DOHH2 (cell line): Measurements from ENCODE around the gene FBP1.

Experiments
- H3F3A ChIP-seq: fragments of 200-600 bp; sonication (generic), shearing (Covaris generic); 2 replicates; pipeline ENCODE4 v1.6.0; 2016; ENCODE audit warnings: antibody characterized with exemption, mild to moderate bottlenecking; ENCODE audit not compliant: control insufficient read depth, insufficient read depth
- H3K27ac ChIP-seq: fragments of 200-600 bp; sonication (generic); 2 replicates; pipeline ENCODE4 v1.5.1; 2014; ENCODE audit warnings: low read depth, mild to moderate bottlenecking, low read length, moderate library complexity
- H3K27me3 ChIP-seq: fragments of 200-600 bp; sonication (generic); 2 replicates; pipeline ENCODE4 v1.6.1; 2014; ENCODE audit warnings: mild to moderate bottlenecking, low read length, mixed read lengths; ENCODE audit not compliant: control insufficient read depth
- H3K36me3 ChIP-seq: fragments of 200-600 bp; sonication (generic); 2 replicates; pipeline ENCODE4 v1.6.1; 2014; ENCODE audit warnings: mild to moderate bottlenecking, low read length, moderate library complexity, mixed read lengths; ENCODE audit not compliant: control insufficient read depth
- H3K4me1 ChIP-seq: fragments of 200-600 bp; sonication (generic); 2 replicates; pipeline ENCODE4 v1.6.1; 2014; ENCODE audit warnings: mild to moderate bottlenecking, low read length, mixed read lengths; ENCODE audit not compliant: control insufficient read depth
- H3K4me2 ChIP-seq: fragments of 200-600 bp; sonication (generic); 2 replicates; pipeline ENCODE4 v1.6.0; 2014; ENCODE audit warnings: mild to moderate bottlenecking, low read length, moderate library complexity
- H3K4me3 ChIP-seq: fragments of 200-600 bp; sonication (generic); 2 replicates; pipeline ENCODE4 v1.5.1; 2014; ENCODE audit warnings: mild to moderate bottlenecking, low read length, mixed read lengths
- H3K79me2 ChIP-seq: fragments of 200-600 bp; sonication (generic); 2 replicates; pipeline ENCODE4 v1.6.1; 2014; ENCODE audit warnings: mild to moderate bottlenecking, low read length, mixed read lengths; ENCODE audit not compliant: control insufficient read depth
- H3K9me2 ChIP-seq: fragments of 200-600 bp; sonication (generic); replicated peaks from 2 replicates; pipeline ENCODE4 v1.6.1; 2014; ENCODE audit warnings: mild to moderate bottlenecking, low read length, mixed read lengths; ENCODE audit not compliant: control insufficient read depth
- H3K9me3 ChIP-seq: fragments of 200-600 bp; sonication (generic); 2 replicates; pipeline ENCODE4 v1.6.1; 2014; ENCODE audit warnings: antibody characterized with exemption, low read length, mixed read lengths; ENCODE audit not compliant: control insufficient read depth, insufficient read depth
- H4K20me1 ChIP-seq: fragments of 200-600 bp; sonication (generic); 2 replicates; pipeline ENCODE4 v1.6.0; 2014; ENCODE audit warnings: low read depth, mild to moderate bottlenecking, antibody characterized with exemption, low read length, moderate library complexity; ENCODE audit not compliant: control insufficient read depth, insufficient read depth
- EZH2phosphoT487 ChIP-seq: fragments of 200-600 bp; sonication (generic); IDR thresholded peaks from 2 replicates; pipeline ENCODE4 v1.6.1; 2017; ENCODE audit warnings: borderline replicate concordance, mild to moderate bottlenecking, antibody characterized with exemption, low read length, moderate library complexity, mixed read lengths
- TF ChIP-seq, protein P1 (sequence below): fragments of 200-600 bp; sonication (generic); IDR thresholded peaks from one replicate; pipeline ENCODE4 v1.5.1; 2014; ENCODE audit warnings: antibody characterized with exemption, mild to moderate bottlenecking, low read depth, low read length; ENCODE audit not compliant: poor library complexity, severe bottlenecking

The FBP1 gene

DNA sequence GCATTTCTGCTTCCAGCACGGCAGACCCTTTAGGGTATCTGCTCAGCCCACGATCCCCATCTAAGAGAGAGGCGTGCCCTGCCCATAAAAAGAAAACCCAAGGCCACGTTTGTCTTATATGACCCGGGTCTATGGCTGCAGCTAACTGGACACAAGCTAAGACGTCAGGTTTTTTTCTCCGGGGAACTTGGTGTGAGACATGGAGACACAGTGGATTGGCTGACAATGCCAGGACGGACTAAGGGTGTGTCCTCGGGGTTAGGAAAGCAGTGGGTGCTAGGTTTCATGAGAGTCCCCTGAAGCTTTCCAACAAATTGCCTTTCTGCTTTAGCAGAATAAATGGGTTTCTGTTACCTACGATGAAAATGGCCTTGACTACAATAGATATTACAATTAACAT lies 38.6 kb downstream of the FBP1 start:
- no peak for TF ChIP-seq EZH2phosphoT487
- TF ChIP-seq, protein P1, sequence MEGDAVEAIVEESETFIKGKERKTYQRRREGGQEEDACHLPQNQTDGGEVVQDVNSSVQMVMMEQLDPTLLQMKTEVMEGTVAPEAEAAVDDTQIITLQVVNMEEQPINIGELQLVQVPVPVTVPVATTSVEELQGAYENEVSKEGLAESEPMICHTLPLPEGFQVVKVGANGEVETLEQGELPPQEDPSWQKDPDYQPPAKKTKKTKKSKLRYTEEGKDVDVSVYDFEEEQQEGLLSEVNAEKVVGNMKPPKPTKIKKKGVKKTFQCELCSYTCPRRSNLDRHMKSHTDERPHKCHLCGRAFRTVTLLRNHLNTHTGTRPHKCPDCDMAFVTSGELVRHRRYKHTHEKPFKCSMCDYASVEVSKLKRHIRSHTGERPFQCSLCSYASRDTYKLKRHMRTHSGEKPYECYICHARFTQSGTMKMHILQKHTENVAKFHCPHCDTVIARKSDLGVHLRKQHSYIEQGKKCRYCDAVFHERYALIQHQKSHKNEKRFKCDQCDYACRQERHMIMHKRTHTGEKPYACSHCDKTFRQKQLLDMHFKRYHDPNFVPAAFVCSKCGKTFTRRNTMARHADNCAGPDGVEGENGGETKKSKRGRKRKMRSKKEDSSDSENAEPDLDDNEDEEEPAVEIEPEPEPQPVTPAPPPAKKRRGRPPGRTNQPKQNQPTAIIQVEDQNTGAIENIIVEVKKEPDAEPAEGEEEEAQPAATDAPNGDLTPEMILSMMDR, result no peak
- Histone ChIP-seq H3K9me2 (no peaks in the 10 kb centered on the region), H3K4me2 (no peak overlapping the region), H3K79me2 (no peaks in the 10 kb centered on the region), H3K27ac (no peak overlapping the region), H3K4me3 (no peak overlapping the region), H3K36me3 (no peaks in the 10 kb centered on the region), H4K20me1 (no peaks in the 10 kb centered on the region), H3K27me3 (peaks cover 11% of the 10 kb centered on the region), H3K9me3 (no peaks in the 10 kb centered on the region), H3F3A (no peaks in the 10 kb centered on the region), H3K4me1 (no peaks in the 10 kb centered on the region)

DNA sequence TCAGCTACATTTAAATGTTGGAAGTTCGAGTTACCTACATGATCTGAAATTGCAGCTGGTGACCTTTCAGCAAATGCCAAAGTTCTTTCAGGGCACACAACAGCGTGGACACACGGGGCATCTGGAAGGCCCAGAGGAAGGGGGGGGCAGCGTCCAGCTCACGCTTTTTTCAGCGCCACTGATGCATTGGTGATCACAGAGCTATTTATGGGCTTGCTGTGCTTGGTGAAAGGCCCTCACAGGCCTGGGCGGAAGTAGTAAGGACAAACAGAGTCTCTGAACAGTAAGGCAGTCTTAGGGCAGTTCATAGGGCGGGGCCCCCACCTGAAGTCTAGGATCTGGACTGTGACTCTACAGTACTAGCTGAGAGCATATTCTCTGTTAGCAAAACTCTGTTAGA lies 39.1 kb downstream of the FBP1 start:
- H3F3A ChIP-seq, result no peaks in the 10 kb centered on the region
- H3K9me2 ChIP-seq, result no peaks in the 10 kb centered on the region
- H3K4me3 ChIP-seq, result no peak overlapping the region
- H3K4me2 ChIP-seq, result no peak overlapping the region
- H3K9me3 ChIP-seq, result no peaks in the 10 kb centered on the region
- peaks cover 6% of the 10 kb centered on the region for H3K27me3 ChIP-seq
- H3K36me3 ChIP-seq, result no peaks in the 10 kb centered on the region
- no peak overlapping the region for H3K27ac ChIP-seq
- TF ChIP-seq EZH2phosphoT487, result no peak
- TF ChIP-seq, protein P1, result no peak
- no peaks in the 10 kb centered on the region for H3K4me1 ChIP-seq
- no peaks in the 10 kb centered on the region for H3K79me2 ChIP-seq
- H4K20me1 ChIP-seq, result no peaks in the 10 kb centered on the region

DNA sequence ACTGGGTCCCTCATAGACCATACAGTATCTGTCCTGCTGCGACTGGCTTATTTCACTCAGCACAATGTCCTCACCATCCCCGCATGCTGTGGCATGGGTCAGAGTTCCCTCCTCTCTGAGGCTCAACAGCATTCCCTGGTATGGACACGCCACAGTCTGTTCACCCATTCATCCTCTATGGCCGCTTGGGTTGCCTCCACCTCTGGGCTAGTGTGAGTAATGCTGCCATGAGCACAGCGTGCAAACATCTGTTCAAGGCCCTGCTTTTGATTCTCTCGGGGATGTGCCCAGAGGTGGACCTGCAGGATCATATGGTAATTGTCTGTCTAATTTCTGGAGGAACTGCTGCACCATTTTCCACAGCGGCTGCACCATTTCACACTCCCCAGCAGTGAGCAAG lies 40.2 kb downstream of the FBP1 start:
- H3F3A ChIP-seq, result no peaks in the 10 kb centered on the region
- H3K27me3 ChIP-seq, result no peaks in the 10 kb centered on the region
- no peaks in the 10 kb centered on the region for H3K79me2 ChIP-seq
- H3K9me2 ChIP-seq, result no peaks in the 10 kb centered on the region
- no peak overlapping the region for H3K4me2 ChIP-seq
- H3K9me3 ChIP-seq, result no peaks in the 10 kb centered on the region
- no peaks in the 10 kb centered on the region for H3K4me1 ChIP-seq
- TF ChIP-seq, protein P1, result no peak
- TF ChIP-seq EZH2phosphoT487, result no peak
- no peak overlapping the region for H3K4me3 ChIP-seq
- H3K36me3 ChIP-seq, result no peaks in the 10 kb centered on the region
- H4K20me1 ChIP-seq, result no peaks in the 10 kb centered on the region
- no peak overlapping the region for H3K27ac ChIP-seq
